Measurements from ENCODE around the gene ADGRD2. TPM values are rescaled to one million over a fixed set of nuclear protein-coding genes. Genes with fewer than 3 reads are reported as not detected.

ADGRD2 gene
- total and polyA plus RNA-seq, 4 donors, result not detected

DNA sequence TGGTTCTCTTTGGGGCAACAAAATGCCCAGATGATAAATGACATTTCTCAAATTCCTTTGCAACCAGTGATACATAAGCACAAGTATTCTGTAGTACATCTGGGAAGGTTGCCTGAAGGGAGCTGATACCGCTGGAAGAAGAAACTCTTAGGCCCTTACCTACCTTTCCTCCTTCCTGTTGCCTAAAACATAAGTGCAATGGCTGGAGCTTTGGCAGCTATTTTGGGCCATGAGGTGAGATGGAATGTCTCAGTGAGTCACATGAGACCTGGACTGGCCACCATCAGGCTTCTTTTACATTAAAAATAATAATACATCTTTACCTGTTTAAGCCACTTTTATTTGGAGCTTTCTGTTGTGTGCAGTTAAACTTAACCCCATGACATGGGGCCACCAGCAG is 11.2 kb upstream of the ADGRD2 start:
- H3K9ac ChIP-seq (ENCODE audit: low read depth in 1 of 2, low read length in 2 of 2), result no peak overlapping the region
- no peaks in the 10 kb centered on the region for H3K36me3 ChIP-seq (ENCODE audit: control insufficient read depth in 4 of 4, insufficient read depth in 3 of 4, low read depth in 1 of 4, low read length in 3 of 4)
- TF ChIP-seq SP1 (IDR thresholded peaks at IDR 0.05) (no peak), GABPA (IDR thresholded peaks at IDR 0.05 in 1 of 2, conservative IDR thresholded peaks at IDR 0.05 in 1 of 2) (no peak), YY1 (IDR thresholded peaks at IDR 0.05) (no peak), MAX (IDR thresholded peaks at IDR 0.05) (no peak), RAD21 (IDR thresholded peaks at IDR 0.05) (no peak), JUND (IDR thresholded peaks at IDR 0.05) (no peak), FOXA2 (IDR thresholded peaks at IDR 0.05) (no peak), NR2F2 (IDR thresholded peaks at IDR 0.05) (no peak), FOXA1 (IDR thresholded peaks at IDR 0.05) (no peak), HNF4G (IDR thresholded peaks at IDR 0.05) (no peak), RXRA (IDR thresholded peaks at IDR 0.05) (no peak), TAF1 (conservative IDR thresholded peaks at IDR 0.05) (no peak), REST (IDR thresholded peaks at IDR 0.05) (no peak), HNF4A (conservative IDR thresholded peaks at IDR 0.05) (no peak), ATF3 (IDR thresholded peaks at IDR 0.05) (no peak), EGR1 (IDR thresholded peaks at IDR 0.05; ENCODE audit: low read depth in 2 of 2) (no peak)
- TF ChIP-seq, protein P1, sequence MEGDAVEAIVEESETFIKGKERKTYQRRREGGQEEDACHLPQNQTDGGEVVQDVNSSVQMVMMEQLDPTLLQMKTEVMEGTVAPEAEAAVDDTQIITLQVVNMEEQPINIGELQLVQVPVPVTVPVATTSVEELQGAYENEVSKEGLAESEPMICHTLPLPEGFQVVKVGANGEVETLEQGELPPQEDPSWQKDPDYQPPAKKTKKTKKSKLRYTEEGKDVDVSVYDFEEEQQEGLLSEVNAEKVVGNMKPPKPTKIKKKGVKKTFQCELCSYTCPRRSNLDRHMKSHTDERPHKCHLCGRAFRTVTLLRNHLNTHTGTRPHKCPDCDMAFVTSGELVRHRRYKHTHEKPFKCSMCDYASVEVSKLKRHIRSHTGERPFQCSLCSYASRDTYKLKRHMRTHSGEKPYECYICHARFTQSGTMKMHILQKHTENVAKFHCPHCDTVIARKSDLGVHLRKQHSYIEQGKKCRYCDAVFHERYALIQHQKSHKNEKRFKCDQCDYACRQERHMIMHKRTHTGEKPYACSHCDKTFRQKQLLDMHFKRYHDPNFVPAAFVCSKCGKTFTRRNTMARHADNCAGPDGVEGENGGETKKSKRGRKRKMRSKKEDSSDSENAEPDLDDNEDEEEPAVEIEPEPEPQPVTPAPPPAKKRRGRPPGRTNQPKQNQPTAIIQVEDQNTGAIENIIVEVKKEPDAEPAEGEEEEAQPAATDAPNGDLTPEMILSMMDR (IDR thresholded peaks at IDR 0.05; ENCODE audit: low read depth, low read length, missing input control), result no peak
- TF ChIP-seq, protein P2, sequence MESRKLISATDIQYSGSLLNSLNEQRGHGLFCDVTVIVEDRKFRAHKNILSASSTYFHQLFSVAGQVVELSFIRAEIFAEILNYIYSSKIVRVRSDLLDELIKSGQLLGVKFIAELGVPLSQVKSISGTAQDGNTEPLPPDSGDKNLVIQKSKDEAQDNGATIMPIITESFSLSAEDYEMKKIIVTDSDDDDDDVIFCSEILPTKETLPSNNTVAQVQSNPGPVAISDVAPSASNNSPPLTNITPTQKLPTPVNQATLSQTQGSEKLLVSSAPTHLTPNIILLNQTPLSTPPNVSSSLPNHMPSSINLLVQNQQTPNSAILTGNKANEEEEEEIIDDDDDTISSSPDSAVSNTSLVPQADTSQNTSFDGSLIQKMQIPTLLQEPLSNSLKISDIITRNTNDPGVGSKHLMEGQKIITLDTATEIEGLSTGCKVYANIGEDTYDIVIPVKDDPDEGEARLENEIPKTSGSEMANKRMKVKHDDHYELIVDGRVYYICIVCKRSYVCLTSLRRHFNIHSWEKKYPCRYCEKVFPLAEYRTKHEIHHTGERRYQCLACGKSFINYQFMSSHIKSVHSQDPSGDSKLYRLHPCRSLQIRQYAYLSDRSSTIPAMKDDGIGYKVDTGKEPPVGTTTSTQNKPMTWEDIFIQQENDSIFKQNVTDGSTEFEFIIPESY (IDR thresholded peaks at IDR 0.05), result no peak
- H3K4me3 ChIP-seq (ENCODE audit: low read depth in 1 of 3, low read length in 3 of 3), result no peak overlapping the region
- H3K4me1 ChIP-seq (ENCODE audit: control insufficient read depth in 4 of 4, insufficient read depth in 4 of 4, low read length in 3 of 4), result no peaks in the 10 kb centered on the region
- WGBS, result 88% methylated on average over 1 of the region's 1 CpG
- no peak for DNase-seq (ENCODE audit: low spot score)
- H3K27me3 ChIP-seq (ENCODE audit: control insufficient read depth in 4 of 4, insufficient read depth in 4 of 4, low read length in 3 of 4), result no peaks in the 10 kb centered on the region
- no peaks in the 10 kb centered on the region for H3K9me3 ChIP-seq (ENCODE audit: control insufficient read depth in 4 of 4, low read length in 3 of 4)
- no peak overlapping the region for H3K27ac ChIP-seq (ENCODE audit: low read depth in 1 of 2, low read length in 2 of 2)
